NOMO-1 (cell line): ENCODE data around the gene PAX8.
A peak's percentile ranks its signal among the peaks of the same experiment; 100 is the strongest.

Source experiments
- DNase-seq, 2 experiments: peaks; one replicate each; lab custom pipeline; 2025; ENCODE audit not compliant: unreplicated experiment in 2 of 2; lab: John Stamatoyannopoulos, UW

PAX8 gene

GRCh38 chr2:113172721-113173541 lies 105.8 kb downstream of the PAX8 start:
- DNase-seq: no peak

- no peak for DNase-seq
These were observed 107.2 kb downstream of the PAX8 start for GRCh38 chr2:113171334-113172075.

- no peak for DNase-seq
These were observed 109.1 kb downstream of the PAX8 start for GRCh38 chr2:113169586-113169985.

- no peak for DNase-seq
These were observed 109.7 kb downstream of the PAX8 start for GRCh38 chr2:113169002-113169530.

- DNase-seq: no peak
These were observed 110.8 kb downstream of the PAX8 start for GRCh38 chr2:113167962-113168340.

- DNase-seq: peak; percentile 68
These were observed 111.4 kb downstream of the PAX8 start for GRCh38 chr2:113167115-113167932.

- DNase-seq: no peak
These were observed 112.5 kb downstream of the PAX8 start for GRCh38 chr2:113166187-113166645.
